Cardiac muscle cell (in vitro differentiated cells and primary cell): ENCODE results near the gene HLA-DPB1. TPM values are rescaled to one million over a fixed set of nuclear protein-coding genes. Genes with fewer than 3 reads are reported as not detected.

ENCODE experiments used
- DNase-seq, 2 donors: peaks; one replicate each; pipeline versions ENCODE4 v3.0.0 to v3.0.0-alpha.2; 2010 to 2017; ENCODE audit warnings: low read depth in 1 of 2, low spot score in 1 of 2
- H3K27ac ChIP-seq: fragments of 200-600 bp; sonication (generic); 2 replicates; pipeline ENCODE4 v1.5.1; 2016
- H3K27me3 ChIP-seq: fragments of 200-600 bp; sonication (generic); 2 replicates; pipeline ENCODE4 v1.6.0; 2016; ENCODE audit warnings: control low read depth
- H3K36me3 ChIP-seq: fragments of 200-600 bp; sonication (generic); 2 replicates; pipeline ENCODE4 v1.5.1; 2016; ENCODE audit warnings: control low read depth
- H3K4me1 ChIP-seq: fragments of 200-600 bp; sonication (generic); 2 replicates; pipeline ENCODE4 v1.8.1; 2017; ENCODE audit warnings: low read depth, mild to moderate bottlenecking, mixed run types
- H3K4me3 ChIP-seq: fragments of 200-600 bp; sonication (generic); 2 replicates; pipeline ENCODE4 v1.5.1; 2016; ENCODE audit warnings: mild to moderate bottlenecking
- H3K9me3 ChIP-seq: fragments of 200-600 bp; sonication (generic); 2 replicates; pipeline ENCODE4 v1.5.1; 2017; ENCODE audit warnings: low read depth, mild to moderate bottlenecking, control low read depth
- CTCF ChIP-seq: IDR thresholded peaks from 2 replicates; pipeline ENCODE4 v1.5.1; 2012; ENCODE audit warnings: low read depth, mild to moderate bottlenecking, low read length
- polyA plus RNA-seq: library from polyadenylated mRNA; unstranded; fragments of >200 nt; fragmentation: Nextera tagmentation; extraction: Ambion mirVana; gene quantifications from 2 replicates; pipeline ENCODE4 v1.2.1, GENCODE V29; 2016
- total RNA-seq: library from RNA; depleted of rRNA; stranded (reverse); fragments of >200 nt; gene quantifications from 2 replicates; pipeline ENCODE4 v1.2.3, GENCODE V29; 2016

Gene HLA-DPB1
- total and polyA plus RNA-seq, 2 experiments from 2014 or later = 8.6 to 26.1 TPM

- Histone ChIP-seq H3K36me3 (no peaks in the 10 kb centered on the region), H3K27ac (no peak overlapping the region), H3K27me3 (no peaks in the 10 kb centered on the region), H3K4me3 (no peak overlapping the region), H3K4me1 (no peaks in the 10 kb centered on the region), H3K9me3 (no peaks in the 10 kb centered on the region)
- peak; percentile 83 for TF ChIP-seq CTCF
- peak; percentile 75 to 78 for DNase-seq
Observed at GRCh38 chr6:33126101-33126714, 50.4 kb downstream of the HLA-DPB1 start.

DNA sequence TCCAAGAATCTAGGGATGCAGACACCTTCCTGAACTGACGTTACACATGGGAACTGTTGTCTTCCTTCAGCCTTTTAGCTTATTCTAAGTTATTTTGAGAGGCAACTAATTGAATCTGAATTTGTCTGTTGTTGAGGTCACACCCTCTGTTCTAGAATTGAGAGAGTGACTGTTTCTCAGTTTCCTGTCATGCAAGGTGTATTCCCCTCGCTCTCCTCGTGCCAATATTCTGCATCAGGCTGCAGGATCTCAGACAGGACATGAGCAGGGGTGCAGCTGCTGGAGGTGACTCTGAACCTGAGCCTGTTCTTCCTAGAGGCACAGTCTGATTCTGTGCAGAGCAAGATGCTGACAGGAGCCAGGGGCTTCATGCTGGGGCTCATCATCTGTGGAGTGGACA is 52.5 kb downstream of the HLA-DPB1 start:
- Histone ChIP-seq H3K36me3 (no peaks in the 10 kb centered on the region), H3K27me3 (no peaks in the 10 kb centered on the region), H3K4me1 (no peaks in the 10 kb centered on the region), H3K4me3 (no peak overlapping the region), H3K27ac (no peak overlapping the region), H3K9me3 (no peaks in the 10 kb centered on the region)
- TF ChIP-seq CTCF = no peak
- DNase-seq = no peak

- H3K27ac ChIP-seq = no peak overlapping the region
- no peaks in the 10 kb centered on the region for H3K4me1 ChIP-seq
- H3K36me3 ChIP-seq = no peaks in the 10 kb centered on the region
- peak in 1 of 2 donors; percentile 3 for DNase-seq
- no peaks in the 10 kb centered on the region for H3K9me3 ChIP-seq
- no peaks in the 10 kb centered on the region for H3K27me3 ChIP-seq
- H3K4me3 ChIP-seq = no peak overlapping the region
- no peak for TF ChIP-seq CTCF
Observed at GRCh38 chr6:33132081-33132524, 56.3 kb downstream of the HLA-DPB1 start.

DNA sequence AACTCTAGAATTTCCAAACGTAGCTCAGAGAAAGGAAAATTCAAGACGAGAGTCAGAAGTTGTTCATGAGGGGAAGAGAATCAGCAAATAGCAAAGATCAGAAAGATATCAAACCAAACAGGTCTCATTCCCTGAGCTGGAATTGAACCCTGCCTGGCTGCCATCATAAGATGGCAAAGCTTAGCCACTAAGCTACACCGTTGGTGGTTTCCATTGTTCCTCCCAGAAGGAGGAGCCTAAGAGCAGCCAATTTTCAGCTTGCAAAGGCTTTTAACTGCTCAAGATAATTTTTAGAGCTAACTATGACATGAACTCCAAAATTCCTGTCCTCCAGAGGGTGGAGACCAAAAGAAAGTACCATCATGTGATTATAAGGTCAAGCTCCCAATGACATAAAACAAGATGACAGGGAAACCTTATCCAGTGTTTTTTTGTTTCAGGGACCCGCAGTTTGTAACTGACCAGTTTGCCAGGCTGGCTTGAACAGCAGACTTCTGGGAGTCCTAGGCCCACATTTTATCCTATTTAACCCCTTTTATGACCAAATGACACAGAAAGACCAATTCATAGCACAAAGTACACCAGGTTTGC is 60.6 kb downstream of the HLA-DPB1 start:
- H3K36me3 ChIP-seq = no peaks in the 10 kb centered on the region
- TF ChIP-seq CTCF = no peak
- no peaks in the 10 kb centered on the region for H3K27me3 ChIP-seq
- no peak for DNase-seq
- no peak overlapping the region for H3K27ac ChIP-seq
- H3K4me1 ChIP-seq = no peaks in the 10 kb centered on the region
- no peaks in the 10 kb centered on the region for H3K9me3 ChIP-seq
- no peak overlapping the region for H3K4me3 ChIP-seq

Other genes starting within 250 kb of the HLA-DPB1 start
- gene TAP2, start 237.3 kb upstream of the HLA-DPB1 start, total RNA-seq = 2.6 and 5.1 TPM in 2 replicates
- 2.1 and 2.5 TPM in 2 replicates for gene TAP2, start 237.3 kb upstream of the HLA-DPB1 start, polyA plus RNA-seq
- 0.21 and 0.42 TPM in 2 replicates for gene PSMB8, start 231.9 kb upstream of the HLA-DPB1 start, total RNA-seq
- gene PSMB8, start 231.9 kb upstream of the HLA-DPB1 start, polyA plus RNA-seq = 0.57 and 0.66 TPM in 2 replicates
- gene TAP1, start 222.3 kb upstream of the HLA-DPB1 start, total RNA-seq = 6.8 and 11.6 TPM in 2 replicates
- gene TAP1, start 222.3 kb upstream of the HLA-DPB1 start, polyA plus RNA-seq = 11.2 and 12.6 TPM in 2 replicates
- gene PSMB9, start 221.8 kb upstream of the HLA-DPB1 start, total RNA-seq = 2.0 and 4.5 TPM in 2 replicates
- 5.9 and 11.0 TPM in 2 replicates for gene PSMB9, start 221.8 kb upstream of the HLA-DPB1 start, polyA plus RNA-seq
- not detected in 2 replicates for gene HLA-DMB, start 135.0 kb upstream of the HLA-DPB1 start, total RNA-seq
- not detected in 2 replicates for gene HLA-DMB, start 135.0 kb upstream of the HLA-DPB1 start, polyA plus RNA-seq
- gene HLA-DMA, start 122.9 kb upstream of the HLA-DPB1 start, total RNA-seq = 1.8 and 2.9 TPM in 2 replicates
- 3.7 and 6.9 TPM in 2 replicates for gene HLA-DMA, start 122.9 kb upstream of the HLA-DPB1 start, polyA plus RNA-seq
- gene BRD2, start 107.4 kb upstream of the HLA-DPB1 start, total RNA-seq = 167 and 232 TPM in 2 replicates
- gene BRD2, start 107.4 kb upstream of the HLA-DPB1 start, polyA plus RNA-seq = 137 and 166 TPM in 2 replicates
- gene HLA-DOA, start 66.4 kb upstream of the HLA-DPB1 start, total RNA-seq = 0.25 and 0.74 TPM in 2 replicates
- 0.57 TPM in 1 of 2 replicates, not detected in the other for gene HLA-DOA, start 66.4 kb upstream of the HLA-DPB1 start, polyA plus RNA-seq
- gene HLA-DPA1, start 2.3 kb upstream of the HLA-DPB1 start, total RNA-seq = 0.21 and 1.1 TPM in 2 replicates
- gene HLA-DPA1, start 2.3 kb upstream of the HLA-DPB1 start, polyA plus RNA-seq = 1.2 and 1.9 TPM in 2 replicates
- 70.6 and 94.6 TPM in 2 replicates for gene COL11A2, start 116.5 kb downstream of the HLA-DPB1 start, total RNA-seq
- 59.6 and 63.8 TPM in 2 replicates for gene COL11A2, start 116.5 kb downstream of the HLA-DPB1 start, polyA plus RNA-seq
- gene RXRB, start 124.7 kb downstream of the HLA-DPB1 start, total RNA-seq = 38.1 and 46.7 TPM in 2 replicates
- gene RXRB, start 124.7 kb downstream of the HLA-DPB1 start, polyA plus RNA-seq = 37.8 and 39.6 TPM in 2 replicates
- 147 and 150 TPM in 2 replicates for gene SLC39A7, start 124.9 kb downstream of the HLA-DPB1 start, total RNA-seq
- gene SLC39A7, start 124.9 kb downstream of the HLA-DPB1 start, polyA plus RNA-seq = 35.1 and 51.3 TPM in 2 replicates
- gene HSD17B8, start 128.7 kb downstream of the HLA-DPB1 start, total RNA-seq = 45.4 and 45.7 TPM in 2 replicates
- gene HSD17B8, start 128.7 kb downstream of the HLA-DPB1 start, polyA plus RNA-seq = 47.6 and 68.0 TPM in 2 replicates
- 37.0 and 51.4 TPM in 2 replicates for gene RING1, start 132.5 kb downstream of the HLA-DPB1 start, total RNA-seq
- 42.1 and 44.2 TPM in 2 replicates for gene RING1, start 132.5 kb downstream of the HLA-DPB1 start, polyA plus RNA-seq
- gene VPS52, start 195.9 kb downstream of the HLA-DPB1 start, total RNA-seq = 34.4 and 37.1 TPM in 2 replicates
- 55.2 and 64.8 TPM in 2 replicates for gene VPS52, start 195.9 kb downstream of the HLA-DPB1 start, polyA plus RNA-seq
- 2,022 and 2,161 TPM in 2 replicates for gene RPS18, start 196.1 kb downstream of the HLA-DPB1 start, total RNA-seq
- 1,298 and 1,698 TPM in 2 replicates for gene RPS18, start 196.1 kb downstream of the HLA-DPB1 start, polyA plus RNA-seq
- gene B3GALT4, start 201.1 kb downstream of the HLA-DPB1 start, total RNA-seq = 11.7 and 15.5 TPM in 2 replicates
- gene B3GALT4, start 201.1 kb downstream of the HLA-DPB1 start, polyA plus RNA-seq = 11.0 and 15.8 TPM in 2 replicates
- 34.8 and 58.9 TPM in 2 replicates for gene WDR46, start 213.2 kb downstream of the HLA-DPB1 start, total RNA-seq
- 46.3 and 70.4 TPM in 2 replicates for gene WDR46, start 213.2 kb downstream of the HLA-DPB1 start, polyA plus RNA-seq
- gene PFDN6, start 213.6 kb downstream of the HLA-DPB1 start, total RNA-seq = 72.8 and 95.3 TPM in 2 replicates
- 34.2 and 35.1 TPM in 2 replicates for gene PFDN6, start 213.6 kb downstream of the HLA-DPB1 start, polyA plus RNA-seq
- gene RGL2, start 223.0 kb downstream of the HLA-DPB1 start, total RNA-seq = 61.8 and 89.8 TPM in 2 replicates
- 86.1 and 115 TPM in 2 replicates for gene RGL2, start 223.0 kb downstream of the HLA-DPB1 start, polyA plus RNA-seq
- 29.9 and 36.4 TPM in 2 replicates for gene TAPBP, start 238.1 kb downstream of the HLA-DPB1 start, total RNA-seq
- 30.8 and 39.2 TPM in 2 replicates for gene TAPBP, start 238.1 kb downstream of the HLA-DPB1 start, polyA plus RNA-seq
- gene ZBTB22, start 241.8 kb downstream of the HLA-DPB1 start, total RNA-seq = 37.0 and 48.0 TPM in 2 replicates
- gene ZBTB22, start 241.8 kb downstream of the HLA-DPB1 start, polyA plus RNA-seq = 29.1 and 40.7 TPM in 2 replicates
- 27.6 and 44.3 TPM in 2 replicates for gene DAXX, start 247.0 kb downstream of the HLA-DPB1 start, total RNA-seq
- gene DAXX, start 247.0 kb downstream of the HLA-DPB1 start, polyA plus RNA-seq = 38.7 and 39.9 TPM in 2 replicates